Keratinocyte (primary cell): ENCODE data around the gene CDKN2C. TPM values are rescaled to one million over a fixed set of nuclear protein-coding genes. Genes with fewer than 3 reads are reported as not detected.

Source experiments
- DNase-seq: peaks from one replicate; pipeline ENCODE4 v3.0.0-alpha.2; 2011; ENCODE audit warnings: low read depth, missing footprints, low spot score
- FAIRE-seq: peaks from 2 replicates; lab custom pipeline; 2011; peaks lifted over from hg19 to GRCh38; lab: Jason Lieb, UNC
- H2AFZ ChIP-seq: 2 replicates; pipeline ENCODE4 v1.6.0; 2012; ENCODE audit warnings: low read length, control low read depth, inconsistent platforms; ENCODE audit not compliant: control insufficient read depth
- H3K27ac ChIP-seq: 2 replicates; pipeline ENCODE4 v1.5.1; 2011; ENCODE audit warnings: low read length; ENCODE audit not compliant: control insufficient read depth, insufficient read depth
- H3K27me3 ChIP-seq: 3 replicates; pipeline ENCODE4 v1.6.0; 2011; ENCODE audit warnings: low read length; ENCODE audit not compliant: control insufficient read depth, insufficient read depth; ENCODE audit errors: extremely low read depth
- H3K36me3 ChIP-seq, 2 experiments: 2 replicates in 1 of 2; 3 replicates in 1 of 2; pipeline ENCODE4 v1.5.1; 2011; ENCODE audit warnings: low read length in 2 of 2, mild to moderate bottlenecking in 1 of 2; ENCODE audit not compliant: control insufficient read depth in 2 of 2, insufficient read depth in 2 of 2; ENCODE audit errors: extremely low read depth in 1 of 2
- H3K4me1 ChIP-seq: 3 replicates; pipeline ENCODE4 v1.5.1; 2011; ENCODE audit warnings: low read length; ENCODE audit not compliant: control insufficient read depth, insufficient read depth; ENCODE audit errors: extremely low read depth
- H3K4me2 ChIP-seq: 3 replicates; pipeline ENCODE4 v1.6.0; 2011; ENCODE audit warnings: low read depth, low read length; ENCODE audit not compliant: control insufficient read depth, insufficient read depth; ENCODE audit errors: extremely low read depth
- H3K4me3 ChIP-seq, 3 experiments: fragments of 200-600 bp in 1 of 3; sonication (generic) in 1 of 3; 2 replicates in 2 of 3; 3 replicates in 1 of 3; pipeline ENCODE4 v1.5.1; 2011 to 2016; ENCODE audit warnings: low read length in 3 of 3, mild to moderate bottlenecking in 3 of 3, control low read depth in 2 of 3, inconsistent platforms in 1 of 3, low read depth in 1 of 3, mixed read lengths in 1 of 3, mixed run types in 1 of 3, moderate library complexity in 1 of 3; ENCODE audit not compliant: control insufficient read depth in 2 of 3, insufficient read depth in 2 of 3; ENCODE audit errors: extremely low read depth in 1 of 3
- H3K79me2 ChIP-seq: 2 replicates; pipeline ENCODE4 v1.6.0; 2012; ENCODE audit warnings: low read length; ENCODE audit not compliant: control insufficient read depth, insufficient read depth
- H3K9ac ChIP-seq: 3 replicates; pipeline ENCODE4 v1.6.0; 2011; ENCODE audit warnings: low read length; ENCODE audit not compliant: control insufficient read depth, insufficient read depth; ENCODE audit errors: extremely low read depth
- H3K9me1 ChIP-seq: 3 replicates; pipeline ENCODE4 v1.6.0; 2011; ENCODE audit warnings: low read length; ENCODE audit not compliant: control insufficient read depth, insufficient read depth; ENCODE audit errors: extremely low read depth
- H3K9me3 ChIP-seq: 2 replicates; pipeline ENCODE4 v1.5.1; 2012; ENCODE audit warnings: low read depth, low read length; ENCODE audit not compliant: control insufficient read depth
- H4K20me1 ChIP-seq: 3 replicates; pipeline ENCODE4 v1.6.0; 2011; ENCODE audit warnings: low read length; ENCODE audit not compliant: control insufficient read depth, insufficient read depth; ENCODE audit errors: extremely low read depth
- CTCF ChIP-seq, 3 experiments: IDR thresholded peaks in 1 of 3; conservative IDR thresholded peaks in 1 of 3; optimal IDR thresholded peaks in 1 of 3; 2 replicates in 2 of 3; 3 replicates in 1 of 3; pipeline versions ENCODE3 to v1.5.1; 2011; ENCODE audit warnings: low read length in 3 of 3, mild to moderate bottlenecking in 3 of 3, moderate library complexity in 2 of 3, control low read depth in 1 of 3, inconsistent platforms in 1 of 3; ENCODE audit not compliant: insufficient read depth in 2 of 3; ENCODE audit errors: extremely low read depth in 1 of 3
- EZH2 ChIP-seq: IDR thresholded peaks from one replicate; pipeline ENCODE4 v1.6.1; 2012; ENCODE audit warnings: inconsistent platforms, mild to moderate bottlenecking, low read length, moderate library complexity
- dilution Hi-C: fragments of 300-500 bp; cut with MboI; formaldehyde crosslinking; loops from one replicate; pipeline ENCODE4 v1.7.0; 2020; ENCODE audit warnings: low sequenced_read_pairs; ENCODE audit not compliant: extremely low pct_ligation_motif_present
- polyA plus RNA-seq, 5 experiments: library from polyadenylated mRNA; depleted of rRNA in 3 of 5; stranded (reverse) in 3 of 5; stranded (forward) in 1 of 5; unstranded in 1 of 5; fragments of >200 nt; gene quantifications; 1 replicate in 1 of 5; 2 replicates in 3 of 5; 3 replicates in 1 of 5; pipeline versions ENCODE4 v1.2.1 to v1.2.3, GENCODE V29; 2011 to 2012; ENCODE audit warnings: missing spikeins in 2 of 5, low read depth in 1 of 5, low replicate concordance in 1 of 5

CDKN2C gene
- polyA plus RNA-seq, 1 donor (not counting 4 experiments of a cell fraction or from before 2014, with no cell fraction given): 1.3 TPM

DNA sequence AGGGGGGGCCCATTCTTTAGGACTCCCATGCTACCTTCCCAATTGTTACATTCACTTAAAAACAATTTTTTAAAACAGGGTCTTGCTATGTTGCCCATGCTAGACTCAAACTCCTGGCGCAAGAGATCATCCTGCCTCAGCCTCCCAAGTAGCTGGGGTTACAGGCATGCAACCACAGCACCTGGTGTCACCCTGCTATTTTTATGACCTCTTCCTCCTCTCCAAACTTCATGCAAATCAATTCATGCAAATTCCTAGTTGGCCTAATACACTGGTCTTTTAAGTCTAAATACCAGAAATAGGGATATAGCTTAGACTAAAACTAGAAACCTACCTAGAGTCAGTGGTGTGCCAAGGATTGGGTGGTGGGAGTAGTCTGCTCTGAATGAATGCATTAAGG, 30.1 kb downstream of the CDKN2C start:
- DNase-seq (no peak), FAIRE-seq (no peak)
- Histone ChIP-seq H3K4me2 (no peak overlapping the region), H3K9ac (no peak overlapping the region), H3K9me3 (no peaks in the 10 kb centered on the region), H3K4me3 (no peak overlapping the region), H3K79me2 (no peaks in the 10 kb centered on the region), H3K9me1 (no peaks in the 10 kb centered on the region), H2AFZ (no peak overlapping the region), H3K27ac (no peak overlapping the region), H4K20me1 (no peaks in the 10 kb centered on the region), H3K4me1 (no peaks in the 10 kb centered on the region), H3K27me3 (no peaks in the 10 kb centered on the region), H3K36me3 (no peaks in the 10 kb centered on the region)
- TF ChIP-seq EZH2 (no peak), CTCF (optimal IDR thresholded peaks at IDR 0.05 in 1 of 3, IDR thresholded peaks at IDR 0.05 in 1 of 3, conservative IDR thresholded peaks at IDR 0.05 in 1 of 3; ENCODE audit: extremely low read depth in 1 of 3, insufficient read depth in 2 of 3, low read length in 3 of 3) (no peak)
- dilution Hi-C loops: no loop called here

DNA sequence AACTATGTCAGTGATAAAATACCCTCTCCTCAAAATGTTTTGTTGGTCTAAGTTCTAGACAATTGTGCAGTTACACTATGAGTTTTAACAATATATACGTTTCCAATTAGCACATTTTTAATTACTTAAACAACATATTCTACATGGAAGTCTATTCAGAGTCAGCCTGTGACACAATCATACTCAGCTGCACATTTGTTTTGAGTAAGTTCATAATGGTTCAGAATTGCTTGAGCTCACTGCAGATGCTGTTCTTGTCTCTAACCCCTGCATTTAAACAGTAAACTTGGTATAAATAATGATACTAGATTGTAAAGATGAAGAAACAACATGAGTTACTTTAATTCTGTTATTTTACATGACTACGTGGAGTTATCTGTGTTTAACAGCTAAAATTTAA, 30.6 kb downstream of the CDKN2C start:
- H3K9me1 ChIP-seq: no peaks in the 10 kb centered on the region
- TF ChIP-seq EZH2: no peak
- no peak for TF ChIP-seq CTCF (optimal IDR thresholded peaks at IDR 0.05 in 1 of 3, IDR thresholded peaks at IDR 0.05 in 1 of 3, conservative IDR thresholded peaks at IDR 0.05 in 1 of 3; ENCODE audit: extremely low read depth in 1 of 3, insufficient read depth in 2 of 3, low read length in 3 of 3)
- H3K4me3 ChIP-seq: no peak overlapping the region
- no peaks in the 10 kb centered on the region for H3K4me1 ChIP-seq
- DNase-seq: no peak
- H4K20me1 ChIP-seq: no peaks in the 10 kb centered on the region
- FAIRE-seq: no peak
- H2AFZ ChIP-seq: no peak overlapping the region
- no peak overlapping the region for H3K9ac ChIP-seq
- H3K79me2 ChIP-seq: no peaks in the 10 kb centered on the region
- dilution Hi-C loops: no loop called here
- H3K9me3 ChIP-seq: no peaks in the 10 kb centered on the region
- no peak overlapping the region for H3K4me2 ChIP-seq
- H3K27me3 ChIP-seq: no peaks in the 10 kb centered on the region
- no peak overlapping the region for H3K27ac ChIP-seq
- no peaks in the 10 kb centered on the region for H3K36me3 ChIP-seq
